T47D (cell line): ENCODE measurements around the gene TSPAN11.
"Not testable (repeated sequence)": the region's sequence is repeated elsewhere in the genome, so short reads cannot be mapped to it uniquely, and the experiment has no call there.

Source experiments
- DNase-seq, 2 experiments: peaks; one replicate each; pipeline versions ENCODE4 v3.0.0 to v3.0.0-alpha.2; 2011 to 2012; ENCODE audit warnings: low read depth in 1 of 2, low spot score in 1 of 2
- JUND ChIP-seq: IDR thresholded peaks from 2 replicates; pipeline ENCODE4 v1.6.1; 2012; ENCODE audit warnings: low read depth
- in situ Hi-C: cut with HindIII; loops from 2 replicates; pipeline ENCODE4 v1.10.0; 2016; ENCODE audit warnings: low sequenced_read_pairs, low pct_unique_long_range_greater_than_20kb

TSPAN11 gene

DNA sequence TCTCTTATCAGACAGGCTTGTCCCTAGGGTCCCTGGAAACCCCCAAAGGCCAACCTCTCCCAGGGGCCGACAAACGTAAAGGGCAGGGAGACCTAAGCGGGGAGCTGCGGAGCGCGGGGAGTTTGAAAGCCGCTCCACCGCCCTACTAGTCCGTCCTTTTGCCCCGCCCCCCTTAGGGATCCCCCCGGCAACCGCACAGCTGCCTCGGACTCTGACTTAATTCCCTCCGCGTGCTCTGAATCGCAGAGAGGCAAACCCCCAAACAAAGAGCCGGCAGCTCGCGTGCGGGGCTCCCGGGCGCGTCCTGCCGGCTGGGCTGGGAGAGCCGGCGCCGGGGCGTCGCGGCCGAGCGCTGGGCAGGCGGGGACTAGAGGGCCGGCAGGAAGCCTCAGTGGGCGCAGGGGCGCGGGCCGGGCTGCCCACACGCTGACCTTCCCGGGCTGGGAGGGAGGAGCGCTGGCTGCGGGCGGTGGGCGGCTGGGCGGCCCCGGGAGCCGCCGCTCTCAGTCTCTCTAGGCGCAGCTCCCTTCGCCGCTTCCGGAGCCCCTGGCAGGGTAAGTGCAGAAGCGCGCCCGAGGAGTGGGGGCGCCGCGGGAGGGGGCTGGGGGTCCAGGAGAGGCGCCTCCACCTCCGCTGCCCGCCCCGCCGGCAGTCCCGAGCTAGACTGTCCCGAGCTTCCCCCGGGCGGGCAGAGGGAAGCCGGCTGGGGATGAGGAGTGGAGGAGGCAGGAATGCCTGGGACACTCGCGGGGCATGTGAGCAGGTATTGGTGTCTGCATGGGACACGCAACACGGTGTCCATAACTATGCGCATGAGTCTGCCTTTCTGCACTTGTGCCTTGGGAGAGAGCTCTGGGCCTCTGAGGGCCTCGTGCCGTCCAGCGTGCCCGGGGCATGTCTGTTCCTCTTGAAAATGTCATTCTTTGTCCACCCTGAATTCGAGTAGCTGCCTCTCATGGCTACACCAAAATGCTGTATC is at the start of gene TSPAN11:
Gene TSPAN11 (plus strand): TSS at position 506 of the 979 bp plus-strand sequence. CDS start 27,244 bp downstream, outside the sequence.
- no peak for TF ChIP-seq JUND
- no peak for DNase-seq
- in situ Hi-C loops: no loop called here

GRCh38 chr12:30877105-30877875 is 49.3 kb upstream of the TSPAN11 start:
- in situ Hi-C loops: no loop called here
- no peak for DNase-seq
- no peak for TF ChIP-seq JUND

GRCh38 chr12:30878024-30878423 is 48.5 kb upstream of the TSPAN11 start:
- DNase-seq: no peak
- no peak for TF ChIP-seq JUND
- in situ Hi-C loops: no loop called here

GRCh38 chr12:30880061-30880460 is 46.5 kb upstream of the TSPAN11 start:
- in situ Hi-C loops: no loop called here
- no peak for TF ChIP-seq JUND
- DNase-seq: no peak

- no peak for DNase-seq
- no peak for TF ChIP-seq JUND
- in situ Hi-C loops: no loop called here
Measured at GRCh38 chr12:30880813-30881212, 45.7 kb upstream of the TSPAN11 start.

DNA sequence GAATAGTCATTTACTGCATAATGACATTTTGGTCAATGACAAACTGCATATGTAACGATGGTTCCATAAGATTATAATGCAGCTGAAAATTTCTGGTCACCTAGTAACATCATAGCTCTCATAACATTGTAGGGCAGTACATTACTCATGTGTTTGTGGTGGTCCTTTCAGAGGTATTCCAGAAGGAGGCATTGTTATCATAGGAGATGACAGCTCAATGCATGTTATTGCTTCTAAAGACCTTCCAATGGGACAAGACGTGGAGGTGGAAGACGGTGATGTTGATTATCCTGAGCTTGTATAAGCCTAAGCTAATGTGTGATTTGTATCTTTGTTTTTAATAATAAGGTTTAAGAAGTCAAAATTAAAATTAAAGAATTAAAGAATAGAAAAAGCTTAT is 43.8 kb upstream of the TSPAN11 start:
- in situ Hi-C loops: no loop called here
- no peak for DNase-seq

GRCh38 chr12:30884799-30885198 is 41.7 kb upstream of the TSPAN11 start:
- DNase-seq: no peak
- TF ChIP-seq JUND: no peak
- in situ Hi-C loops: no loop called here

More for the DNA sequence above, 43.8 kb upstream of the TSPAN11 start:
- TF ChIP-seq JUND: no peak

- no peak for DNase-seq
- in situ Hi-C loops: no loop called here
- no peak for TF ChIP-seq JUND
Measured at GRCh38 chr12:30885321-30885720, 41.2 kb upstream of the TSPAN11 start.

DNA sequence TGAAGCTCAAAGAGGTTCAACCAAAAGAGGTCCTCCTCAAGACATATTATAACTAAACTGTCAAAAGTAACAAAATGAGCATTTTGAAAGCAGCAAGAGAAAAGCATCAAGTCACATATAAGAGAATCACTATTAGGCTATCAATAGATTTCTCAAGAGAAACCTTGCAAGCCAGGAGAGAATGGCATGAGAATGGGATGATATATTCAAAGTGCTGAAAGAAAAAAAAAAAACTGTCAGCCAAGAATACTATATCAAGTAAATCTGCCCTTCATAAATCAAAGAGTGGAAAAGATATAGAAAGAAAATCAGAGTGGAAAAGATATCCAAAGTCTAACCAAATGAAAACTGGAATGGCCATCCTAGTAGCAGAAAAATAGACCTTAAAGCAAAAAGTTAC is 39.3 kb upstream of the TSPAN11 start:
- in situ Hi-C loops: no loop called here
- DNase-seq: no peak
- TF ChIP-seq JUND: no peak

DNA sequence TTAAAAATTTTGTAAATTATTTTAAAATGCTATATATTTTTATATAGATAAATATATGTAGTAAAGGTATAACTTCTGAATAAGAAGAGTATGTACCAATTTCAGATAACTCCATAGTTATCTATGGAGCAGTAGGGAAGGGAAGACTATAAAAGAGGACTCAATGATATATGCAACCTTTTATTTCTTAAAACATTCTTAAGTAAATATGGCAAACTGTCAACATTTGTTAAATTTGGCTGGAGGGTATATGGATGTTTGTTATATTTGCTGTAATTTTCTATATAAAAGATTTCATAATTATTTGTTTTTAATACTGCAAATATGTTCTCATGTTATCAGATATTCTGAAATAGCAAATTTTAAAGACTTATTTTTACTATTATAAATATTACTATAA is 38.3 kb upstream of the TSPAN11 start:
- TF ChIP-seq JUND: no peak
- no peak for DNase-seq
- in situ Hi-C loops: no loop called here

DNA sequence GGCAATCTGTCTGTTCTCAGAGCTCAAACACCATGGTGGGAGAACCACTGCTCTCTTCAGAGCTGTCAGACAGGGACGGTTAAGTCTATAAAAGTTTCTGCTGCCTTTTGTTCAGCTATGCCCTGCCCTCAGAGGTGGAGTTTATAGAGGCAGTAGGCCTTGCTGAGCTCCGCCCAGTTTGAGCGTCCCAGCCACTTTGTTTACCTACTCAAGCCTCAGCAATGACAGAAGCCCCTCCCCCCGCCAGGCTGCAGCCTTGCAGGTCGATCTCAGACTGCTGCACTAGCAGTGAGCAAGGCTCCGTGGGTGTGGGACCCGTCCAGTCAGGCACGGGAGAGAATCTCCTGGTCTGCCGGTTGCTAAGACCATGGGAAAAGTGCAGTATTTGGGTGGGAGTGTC is 32.0 kb upstream of the TSPAN11 start:
- in situ Hi-C loops: not testable (repeated sequence)
- DNase-seq: peak in 1 of 2 experiments; percentile 58

DNA sequence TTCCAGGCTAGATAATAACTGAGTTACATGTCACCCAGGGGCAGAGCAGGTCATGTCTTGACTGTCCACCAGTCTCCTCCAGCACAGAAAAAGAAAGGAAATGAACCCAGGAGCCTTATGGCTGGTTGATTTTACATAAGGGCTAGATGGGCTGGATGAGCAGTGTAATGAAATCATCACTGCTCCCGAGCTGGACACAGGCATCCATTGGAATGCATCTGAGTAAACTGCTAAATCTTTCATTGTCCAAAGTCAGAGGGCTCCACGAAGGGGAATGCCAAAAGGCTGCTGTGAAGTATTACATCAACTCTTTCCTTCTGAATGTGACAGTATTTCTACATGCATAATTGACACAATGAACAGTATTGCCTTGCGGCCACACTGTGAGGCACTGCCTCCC is 30.1 kb upstream of the TSPAN11 start:
- in situ Hi-C loops: no loop called here
- DNase-seq: no peak

GRCh38 chr12:30898846-30899245 is 27.7 kb upstream of the TSPAN11 start:
- no peak for DNase-seq
- TF ChIP-seq JUND: no peak
- in situ Hi-C loops: no loop called here

More for the DNA sequence above, 30.1 kb upstream of the TSPAN11 start:
- TF ChIP-seq JUND: no peak
